Ishikawa (cell line): ENCODE measurements around the gene LRP5.
A peak's percentile ranks its signal among the peaks of the same experiment; 100 is the strongest.

ENCODE experiments used
- CEBPB ChIP-seq: IDR thresholded peaks from 2 replicates; pipeline ENCODE4 v1.6.1; 2012
- CREB1 ChIP-seq: IDR thresholded peaks from 2 replicates; pipeline ENCODE4 v1.6.1; 2012; ENCODE audit warnings: low read depth
- EGR1 ChIP-seq: IDR thresholded peaks from 2 replicates; pipeline ENCODE4 v1.6.1; 2012
- EP300 ChIP-seq: IDR thresholded peaks from 2 replicates; pipeline ENCODE4 v1.6.1; 2012; ENCODE audit warnings: borderline replicate concordance
- FOXM1 ChIP-seq: IDR thresholded peaks from 2 replicates; pipeline ENCODE4 v1.6.1; 2012; ENCODE audit warnings: low read depth, borderline replicate concordance
- MAX ChIP-seq: IDR thresholded peaks from 2 replicates; pipeline ENCODE4 v1.6.1; 2012
- NFIC ChIP-seq: IDR thresholded peaks from 2 replicates; pipeline ENCODE4 v1.6.1; 2012
- RAD21 ChIP-seq: IDR thresholded peaks from 2 replicates; pipeline ENCODE4 v1.6.1; 2012; ENCODE audit warnings: low read depth
- REST ChIP-seq: IDR thresholded peaks from 2 replicates; pipeline ENCODE4 v1.6.1; 2012; ENCODE audit warnings: low read depth, mild to moderate bottlenecking
- TAF1 ChIP-seq: IDR thresholded peaks from 2 replicates; pipeline ENCODE4 v1.6.1; 2012; ENCODE audit warnings: low read depth, mild to moderate bottlenecking
- TCF12 ChIP-seq: IDR thresholded peaks from 2 replicates; pipeline ENCODE4 v1.6.1; 2012; ENCODE audit warnings: low read depth
- TEAD4 ChIP-seq: IDR thresholded peaks from 2 replicates; pipeline ENCODE4 v1.6.1; 2012
- USF1 ChIP-seq: IDR thresholded peaks from 2 replicates; pipeline ENCODE4 v1.6.1; 2012
- YY1 ChIP-seq: IDR thresholded peaks from 2 replicates; pipeline ENCODE4 v1.6.1; 2012; ENCODE audit warnings: low read depth
- ZBTB7A ChIP-seq: IDR thresholded peaks from 2 replicates; pipeline ENCODE4 v1.6.1; 2012; ENCODE audit warnings: low read depth

LRP5 gene

GRCh38 chr11:68340003-68340767 lies 27.8 kb downstream of the LRP5 start:
- TF ChIP-seq CEBPB: peak; percentile 40; the same call in 1 of the 2 replicates
- TF ChIP-seq EGR1: no peak
- no peak for TF ChIP-seq TEAD4

- TF ChIP-seq ZBTB7A: no peak
- TF ChIP-seq CREB1: no peak
- no peak for TF ChIP-seq TCF12
Observed at GRCh38 chr11:68340784-68341556, 28.6 kb downstream of the LRP5 start.

GRCh38 chr11:68341557-68342458 lies 29.4 kb downstream of the LRP5 start:
- TF ChIP-seq MAX: no peak
- TF ChIP-seq RAD21: no peak
- TF ChIP-seq REST: no peak
- TF ChIP-seq NFIC: no peak
- no peak for TF ChIP-seq TAF1
- no peak for TF ChIP-seq EP300
- TF ChIP-seq USF1: no peak
- no peak for TF ChIP-seq TCF12
- TF ChIP-seq TEAD4: no peak
- no peak for TF ChIP-seq CEBPB
- no peak for TF ChIP-seq EGR1
- TF ChIP-seq FOXM1: no peak

GRCh38 chr11:68342459-68343158 lies 30.2 kb downstream of the LRP5 start:
- TF ChIP-seq CREB1 (no peak; the same call in 1 of the 2 replicates), ZBTB7A (no peak), YY1 (0 out of 2 replicates have a peak, but pooled peaks have one; percentile 43), TAF1 (peak; percentile 43; the same call in 1 of the 2 replicates), TEAD4 (peak; percentile 90), CEBPB (0 out of 2 replicates have a peak, but pooled peaks have one; percentile 21), FOXM1 (peak; percentile 80), EGR1 (peak; percentile 65; the same call in 1 of the 2 replicates), USF1 (no peak), EP300 (peak; percentile 82), NFIC (peak; percentile 57), REST (no peak), TCF12 (peak; percentile 89), RAD21 (peak; percentile 22), MAX (peak; percentile 61)

- TF ChIP-seq MAX: no peak
- no peak for TF ChIP-seq FOXM1
- no peak for TF ChIP-seq TAF1
- no peak for TF ChIP-seq EP300
- TF ChIP-seq YY1: no peak
- TF ChIP-seq USF1: no peak
Observed at GRCh38 chr11:68343761-68344256, 31.4 kb downstream of the LRP5 start.
